Activated T-cell treated with anti-CD3 and anti-CD28 coated beads, Interleukin-2, amount 50 U/mL, for 4 hours (primary cell): ENCODE results near the gene FHOD3. TPM values are rescaled to one million over a fixed set of nuclear protein-coding genes. Genes with fewer than 3 reads are reported as not detected.
"Not testable (repeated sequence)": the region's sequence is repeated elsewhere in the genome, so short reads cannot be mapped to it uniquely, and the experiment has no call there.

Source experiments
- ATAC-seq, 2 donors: fragments of 200-7000 bp; cut with Tn5 transposase; one replicate each; pipeline ENCODE4 v1.10.0; 2021
- DNase-seq: peaks from one replicate; pipeline ENCODE4 v3.0.0-alpha.2; 2020
- H3K27me3 Mint-ChIP-seq: one replicate; pipeline ENCODE4 v1.8.0; 2021; ENCODE audit warnings: low read depth, mixed read lengths
- H3K36me3 Mint-ChIP-seq: one replicate; pipeline ENCODE4 v1.8.0; 2022; ENCODE audit warnings: mixed read lengths; ENCODE audit not compliant: insufficient read depth
- H3K4me1 Mint-ChIP-seq: one replicate; pipeline ENCODE4 v1.8.0; 2021; ENCODE audit warnings: low read depth, mixed read lengths
- H3K4me3 Mint-ChIP-seq: one replicate; pipeline ENCODE4 v1.8.0; 2021; ENCODE audit warnings: mild to moderate bottlenecking, moderate library complexity, mixed read lengths
- H3K9me3 Mint-ChIP-seq: one replicate; pipeline ENCODE4 v1.8.0; 2021; ENCODE audit warnings: mixed read lengths
- total RNA-seq, 3 donors: library from RNA; stranded (reverse); gene quantifications; one replicate each; pipeline ENCODE4 v1.2.1, GENCODE V29; 2021

The FHOD3 gene
- total RNA-seq, 3 donors from 2014 or later, result 0.13 TPM; not detected in 2

DNA sequence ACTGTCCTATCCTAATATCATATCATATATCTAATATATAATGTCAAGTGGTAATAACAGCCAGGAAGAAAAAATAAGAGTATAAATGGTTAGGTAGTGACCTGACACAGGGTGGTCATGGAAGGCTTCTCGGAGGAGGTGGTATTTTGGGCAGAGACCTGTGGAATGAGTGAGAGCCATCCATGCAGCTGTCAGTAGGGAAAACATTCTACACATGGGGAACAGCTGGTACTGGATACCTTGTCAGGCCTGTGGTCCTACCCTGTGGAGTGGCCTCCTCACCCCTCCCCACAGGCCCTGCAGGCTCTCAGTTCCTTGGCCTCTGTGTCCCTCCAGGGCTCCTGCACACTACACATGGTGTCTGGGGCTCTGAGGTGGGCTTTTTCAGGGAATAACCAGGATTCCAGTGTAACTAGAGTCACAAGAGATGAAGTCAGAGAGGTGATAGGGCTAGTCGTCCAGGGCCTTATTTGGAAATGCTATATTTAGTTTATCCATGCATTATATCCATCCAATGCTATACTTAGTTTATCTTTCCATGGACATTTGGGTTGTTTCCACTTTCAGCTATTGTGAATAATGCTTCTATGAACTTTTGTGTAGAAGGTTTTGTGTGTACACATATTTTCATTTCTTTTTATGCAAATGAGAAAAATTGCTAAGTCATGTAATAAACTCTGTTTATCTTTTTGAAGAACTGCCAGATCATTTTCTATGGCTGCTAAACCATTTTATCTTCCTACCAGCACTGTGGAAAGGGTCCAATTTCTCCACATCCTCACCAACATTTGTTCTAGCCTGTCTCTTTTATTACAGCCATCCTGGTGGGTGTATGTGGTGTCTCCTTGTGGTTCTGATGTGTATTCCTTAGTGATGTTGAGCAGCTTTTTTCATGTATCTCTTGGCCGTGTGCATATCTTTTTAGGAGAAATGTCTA, 455.7 kb downstream of the FHOD3 start:
- Mint-ChIP-seq H3K27me3 (peaks cover 1% of the 10 kb centered on the region), H3K36me3 (no peaks in the 10 kb centered on the region), H3K9me3 (no peaks in the 10 kb centered on the region), H3K4me1 (no peaks in the 10 kb centered on the region), H3K4me3 (no peak overlapping the region)
- DNase-seq (no peak), ATAC-seq (no peak)

DNA sequence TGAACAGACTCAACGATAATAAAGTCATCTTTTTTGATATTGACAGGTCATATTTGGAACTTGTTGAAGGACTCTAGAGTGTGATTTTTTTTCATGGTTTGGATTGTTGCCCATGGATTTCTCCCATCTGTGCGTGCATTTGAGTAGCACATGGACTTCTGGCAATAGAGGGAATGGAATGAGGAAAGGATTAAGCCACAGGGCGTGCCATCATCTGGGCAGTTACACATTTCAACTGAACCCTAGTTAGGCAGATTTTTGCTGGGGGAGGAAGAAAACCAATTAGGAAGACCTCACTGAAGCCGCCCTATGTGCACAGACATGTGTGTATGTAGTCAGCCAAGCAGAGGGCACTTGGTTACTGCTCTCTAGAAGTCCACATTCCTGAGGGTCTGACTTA, 458.7 kb downstream of the FHOD3 start:
- H3K4me1 Mint-ChIP-seq, result no peaks in the 10 kb centered on the region

DNA sequence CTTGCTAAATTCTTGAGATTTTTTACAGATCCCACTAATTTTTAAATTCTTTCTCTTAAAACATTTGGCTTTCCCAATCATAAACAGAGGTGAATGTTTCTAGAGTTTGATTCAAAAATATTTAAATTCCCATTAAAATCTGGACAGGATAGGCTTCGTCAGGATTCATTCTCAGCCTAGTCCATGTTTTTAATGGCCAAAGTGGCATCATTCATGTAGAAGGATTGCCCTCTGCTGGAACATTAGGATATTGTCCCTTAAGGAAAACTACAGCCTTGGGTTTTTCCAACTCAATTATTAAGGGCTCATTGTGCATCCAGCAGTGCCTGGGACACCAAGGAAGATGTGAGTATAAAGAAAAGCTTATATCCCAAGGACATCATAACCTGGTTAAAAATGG, 459.6 kb downstream of the FHOD3 start:
- H3K36me3 Mint-ChIP-seq, result no peaks in the 10 kb centered on the region
- ATAC-seq (no peak), DNase-seq (no peak)
- H3K9me3 Mint-ChIP-seq, result no peaks in the 10 kb centered on the region
- H3K4me1 Mint-ChIP-seq, result no peaks in the 10 kb centered on the region
- no peak overlapping the region for H3K4me3 Mint-ChIP-seq
- H3K27me3 Mint-ChIP-seq, result peaks cover 8% of the 10 kb centered on the region

More for the DNA sequence above, 458.7 kb downstream of the FHOD3 start:
- DNase-seq, result no peak
- no peak for ATAC-seq
- H3K36me3 Mint-ChIP-seq, result no peaks in the 10 kb centered on the region
- H3K9me3 Mint-ChIP-seq, result no peaks in the 10 kb centered on the region
- H3K4me3 Mint-ChIP-seq, result no peak overlapping the region
- H3K27me3 Mint-ChIP-seq, result peaks cover 5% of the 10 kb centered on the region

DNA sequence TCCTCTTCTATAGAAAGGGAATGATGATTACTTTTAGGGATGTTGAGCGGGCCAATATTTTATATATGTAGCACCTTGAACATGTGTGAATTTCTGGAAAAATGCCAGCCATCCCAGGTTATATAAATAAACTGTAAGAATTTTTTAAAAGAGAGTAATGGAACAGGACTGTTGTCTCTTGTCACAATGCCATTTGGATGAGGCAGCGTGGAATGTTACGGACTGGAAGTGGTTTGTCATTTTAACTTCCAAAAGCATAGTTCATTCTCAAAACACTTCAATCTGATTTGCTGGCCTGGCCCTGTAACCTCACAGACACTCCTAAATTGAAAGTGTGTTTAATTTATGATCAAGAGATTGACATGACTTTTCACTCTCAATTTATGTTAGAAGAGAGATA, 460.5 kb downstream of the FHOD3 start:
- peaks cover 9% of the 10 kb centered on the region for H3K27me3 Mint-ChIP-seq
- no peaks in the 10 kb centered on the region for H3K4me1 Mint-ChIP-seq
- H3K4me3 Mint-ChIP-seq, result no peak overlapping the region
- no peak for DNase-seq
- ATAC-seq, result no peak
- H3K9me3 Mint-ChIP-seq, result no peaks in the 10 kb centered on the region
- no peaks in the 10 kb centered on the region for H3K36me3 Mint-ChIP-seq

DNA sequence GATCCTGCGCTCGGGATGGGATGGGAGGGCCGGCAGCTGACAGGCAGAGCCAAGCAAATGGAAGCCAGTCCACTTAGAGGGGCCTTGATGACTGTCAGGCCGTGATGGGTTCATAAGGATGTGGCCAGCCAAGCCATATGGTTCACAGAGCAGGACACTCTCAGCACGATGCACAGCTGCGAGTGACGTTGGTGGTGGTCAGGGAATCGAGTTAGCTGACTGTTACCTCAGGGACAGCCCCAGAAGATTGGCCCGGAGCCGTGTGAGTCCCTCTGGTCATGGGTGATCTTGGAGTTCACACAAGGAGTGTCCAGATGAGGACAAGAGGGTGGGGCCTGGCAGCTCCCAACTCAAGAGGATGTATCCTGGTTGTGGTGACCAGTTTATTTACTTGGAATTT, 461.1 kb downstream of the FHOD3 start:
- ATAC-seq, result no peak
- no peak for DNase-seq
- Mint-ChIP-seq H3K27me3 (peaks cover 9% of the 10 kb centered on the region), H3K9me3 (no peaks in the 10 kb centered on the region), H3K4me1 (no peaks in the 10 kb centered on the region), H3K4me3 (no peak overlapping the region), H3K36me3 (no peaks in the 10 kb centered on the region)

DNA sequence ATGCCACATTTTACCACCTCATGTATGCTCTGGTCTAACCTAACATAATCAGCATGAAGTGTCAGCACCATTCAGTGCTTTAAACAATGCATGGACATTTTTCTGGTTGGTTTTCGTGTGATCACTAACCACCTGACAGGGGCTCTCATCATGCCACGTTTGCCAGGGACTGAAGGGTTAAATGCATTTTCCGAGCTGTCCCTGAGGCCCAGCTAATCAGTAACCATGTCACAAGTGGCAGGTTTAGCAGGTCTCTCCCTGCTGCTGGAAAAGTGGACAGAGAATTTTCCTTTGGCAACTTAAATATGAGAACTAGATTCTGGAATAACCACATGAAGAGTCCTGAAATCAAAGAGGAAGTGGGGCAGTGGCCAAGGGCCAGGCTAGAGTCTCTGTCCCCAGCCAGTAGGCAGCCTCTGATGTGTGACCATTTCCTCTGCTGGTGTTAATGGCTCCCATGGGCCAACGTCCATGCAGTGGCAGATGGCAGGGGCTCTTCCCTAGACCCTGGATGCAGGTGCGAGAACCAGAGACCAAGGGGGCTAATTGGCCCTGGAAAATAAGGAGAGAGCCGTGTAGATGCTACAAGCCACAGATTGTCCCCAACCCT, 461.8 kb downstream of the FHOD3 start:
- no peaks in the 10 kb centered on the region for H3K36me3 Mint-ChIP-seq
- no peak for ATAC-seq
- H3K4me3 Mint-ChIP-seq, result no peak overlapping the region
- no peak for DNase-seq
- H3K9me3 Mint-ChIP-seq, result no peaks in the 10 kb centered on the region
- H3K27me3 Mint-ChIP-seq, result peaks cover 9% of the 10 kb centered on the region
- no peaks in the 10 kb centered on the region for H3K4me1 Mint-ChIP-seq

DNA sequence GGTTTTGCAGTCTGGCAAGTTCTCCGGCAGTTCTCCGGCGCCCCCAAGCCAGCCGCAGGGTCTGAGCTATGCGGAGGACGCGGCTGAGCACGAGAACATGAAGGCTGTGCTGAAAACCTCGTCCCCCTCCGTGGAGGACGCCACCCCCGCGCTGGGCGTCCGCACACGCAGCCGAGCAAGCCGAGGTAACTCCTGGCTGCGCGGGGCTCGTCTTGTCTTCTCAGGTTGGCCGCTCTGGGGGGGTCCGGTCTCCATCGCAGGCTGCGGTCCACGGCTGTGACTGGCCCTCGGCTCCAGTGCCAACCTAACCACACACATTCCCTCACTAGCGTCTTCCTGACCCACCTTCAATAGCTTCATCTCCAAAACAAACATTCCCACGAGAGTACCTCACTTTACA, 463.1 kb downstream of the FHOD3 start:
- H3K4me1 Mint-ChIP-seq, result no peaks in the 10 kb centered on the region
- ATAC-seq, result no peak
- DNase-seq, result no peak
- no peaks in the 10 kb centered on the region for H3K9me3 Mint-ChIP-seq
- H3K4me3 Mint-ChIP-seq, result no peak overlapping the region
- no peaks in the 10 kb centered on the region for H3K36me3 Mint-ChIP-seq
- H3K27me3 Mint-ChIP-seq, result peaks cover 9% of the 10 kb centered on the region

DNA sequence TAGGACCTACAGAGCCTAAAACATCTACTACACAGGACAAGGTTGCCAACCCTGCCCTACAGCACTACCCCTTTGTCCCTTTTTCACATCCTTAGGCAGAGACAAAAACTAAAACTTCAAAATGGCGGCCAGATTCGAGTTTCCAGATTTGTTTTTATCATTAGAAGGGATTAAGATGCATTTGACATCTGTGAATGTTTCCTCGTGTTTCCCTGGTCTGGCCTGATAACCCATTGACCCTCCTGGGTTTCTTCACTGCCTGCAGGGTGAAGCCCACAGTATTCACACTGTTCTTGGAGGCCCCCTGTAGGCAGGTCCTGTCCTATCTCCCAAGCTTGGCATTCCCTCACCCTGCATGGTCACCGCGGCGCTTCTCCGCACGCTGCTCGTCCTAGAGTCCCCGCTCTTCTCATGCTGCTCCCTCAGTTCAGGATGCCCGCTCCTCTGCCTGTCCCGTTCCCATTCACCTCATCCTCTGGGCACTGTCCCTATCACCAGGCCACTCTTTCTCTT, 463.7 kb downstream of the FHOD3 start:
- ATAC-seq (no peak), DNase-seq (no peak)
- Mint-ChIP-seq H3K27me3 (peaks cover 9% of the 10 kb centered on the region), H3K9me3 (no peaks in the 10 kb centered on the region), H3K36me3 (no peaks in the 10 kb centered on the region), H3K4me1 (no peaks in the 10 kb centered on the region), H3K4me3 (no peak overlapping the region)

DNA sequence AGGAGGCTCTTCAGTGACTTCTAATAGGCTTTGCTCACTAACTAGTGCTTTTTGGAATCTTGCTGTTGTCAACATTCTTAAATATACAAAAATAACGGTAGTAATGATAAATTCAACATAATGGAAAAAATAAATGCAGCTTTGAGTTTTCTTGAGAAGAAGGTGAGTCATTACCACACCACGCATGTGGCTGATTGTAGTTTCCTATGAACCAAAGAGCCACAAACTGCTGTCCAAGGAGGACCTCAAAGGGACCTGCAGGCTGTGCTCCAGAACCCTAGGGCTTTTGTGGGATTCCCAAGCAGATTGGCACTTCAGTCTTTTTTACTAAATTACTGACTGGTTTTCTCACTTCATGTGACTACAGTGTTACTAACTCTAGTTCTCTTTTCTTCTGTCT, 464.6 kb downstream of the FHOD3 start:
- Mint-ChIP-seq H3K4me1 (no peaks in the 10 kb centered on the region), H3K9me3 (no peaks in the 10 kb centered on the region), H3K27me3 (peaks cover 9% of the 10 kb centered on the region), H3K36me3 (no peaks in the 10 kb centered on the region), H3K4me3 (no peak overlapping the region)
- DNase-seq (no peak), ATAC-seq (no peak)

DNA sequence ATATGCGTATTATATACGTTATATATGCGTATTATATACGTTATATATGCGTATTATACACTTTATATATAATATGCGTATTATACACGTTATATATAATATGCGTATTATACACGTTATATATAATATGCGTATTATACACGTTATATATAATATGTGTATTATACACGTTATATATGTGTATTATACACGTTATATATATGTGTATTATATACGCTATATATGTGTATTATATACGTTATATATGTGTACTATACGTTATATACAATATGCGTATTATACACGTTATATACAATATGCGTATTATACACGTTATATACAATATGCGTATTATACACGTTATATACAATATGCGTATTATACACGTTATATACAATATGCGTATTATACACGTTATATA, 465.5 kb downstream of the FHOD3 start:
- ATAC-seq, H3K36me3 Mint-ChIP-seq, H3K27me3 Mint-ChIP-seq, H3K4me3 Mint-ChIP-seq, H3K9me3 Mint-ChIP-seq, DNase-seq, H3K4me1 Mint-ChIP-seq: not testable (repeated sequence)

DNA sequence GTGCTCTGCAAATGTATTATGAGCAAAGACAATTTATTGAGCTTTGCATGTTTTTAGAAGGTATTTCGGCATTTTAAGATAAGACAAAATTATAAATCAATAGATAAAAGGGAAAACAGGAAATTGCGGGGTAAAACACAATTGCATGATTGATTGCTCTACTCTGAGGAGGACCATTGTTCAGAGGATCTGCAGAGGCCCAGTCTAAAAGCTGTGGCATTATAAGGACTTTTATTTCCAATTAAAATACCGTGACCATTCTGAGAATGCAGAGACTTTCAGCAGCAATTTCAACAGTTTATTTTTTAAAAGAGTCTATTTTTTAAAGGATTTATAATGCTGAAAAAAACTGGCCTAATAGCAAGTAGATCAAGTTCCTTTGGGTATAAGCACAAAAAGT, 469.3 kb downstream of the FHOD3 start:
- Mint-ChIP-seq H3K27me3 (peaks cover 2% of the 10 kb centered on the region), H3K4me1 (peaks cover 6% of the 10 kb centered on the region), H3K4me3 (no peak overlapping the region), H3K9me3 (no peaks in the 10 kb centered on the region), H3K36me3 (no peaks in the 10 kb centered on the region)
- ATAC-seq (no peak), DNase-seq (no peak)

DNA sequence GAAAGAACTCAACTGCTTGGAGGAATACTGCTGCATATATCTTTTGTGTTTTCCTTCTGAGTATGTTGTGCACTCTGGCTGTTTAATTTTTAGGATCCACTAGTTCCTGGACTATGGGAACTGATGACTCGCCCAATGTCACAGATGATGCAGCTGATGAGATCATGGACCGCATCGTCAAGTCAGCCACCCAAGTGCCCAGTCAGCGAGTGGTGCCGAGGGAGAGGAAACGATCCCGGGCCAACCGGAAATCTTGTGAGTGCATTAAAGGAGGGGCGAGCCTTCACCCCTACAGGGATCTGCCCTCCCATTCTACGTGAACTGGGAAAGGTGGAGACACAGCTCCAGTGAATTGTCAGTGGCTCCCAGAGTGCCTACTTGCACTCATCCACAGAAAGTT, 471.7 kb downstream of the FHOD3 start:
- ATAC-seq, result no peak
- DNase-seq, result no peak
- no peaks in the 10 kb centered on the region for H3K27me3 Mint-ChIP-seq
- H3K9me3 Mint-ChIP-seq, result no peaks in the 10 kb centered on the region
- no peaks in the 10 kb centered on the region for H3K36me3 Mint-ChIP-seq
- H3K4me1 Mint-ChIP-seq, result peaks cover 8% of the 10 kb centered on the region
- H3K4me3 Mint-ChIP-seq, result no peak overlapping the region

DNA sequence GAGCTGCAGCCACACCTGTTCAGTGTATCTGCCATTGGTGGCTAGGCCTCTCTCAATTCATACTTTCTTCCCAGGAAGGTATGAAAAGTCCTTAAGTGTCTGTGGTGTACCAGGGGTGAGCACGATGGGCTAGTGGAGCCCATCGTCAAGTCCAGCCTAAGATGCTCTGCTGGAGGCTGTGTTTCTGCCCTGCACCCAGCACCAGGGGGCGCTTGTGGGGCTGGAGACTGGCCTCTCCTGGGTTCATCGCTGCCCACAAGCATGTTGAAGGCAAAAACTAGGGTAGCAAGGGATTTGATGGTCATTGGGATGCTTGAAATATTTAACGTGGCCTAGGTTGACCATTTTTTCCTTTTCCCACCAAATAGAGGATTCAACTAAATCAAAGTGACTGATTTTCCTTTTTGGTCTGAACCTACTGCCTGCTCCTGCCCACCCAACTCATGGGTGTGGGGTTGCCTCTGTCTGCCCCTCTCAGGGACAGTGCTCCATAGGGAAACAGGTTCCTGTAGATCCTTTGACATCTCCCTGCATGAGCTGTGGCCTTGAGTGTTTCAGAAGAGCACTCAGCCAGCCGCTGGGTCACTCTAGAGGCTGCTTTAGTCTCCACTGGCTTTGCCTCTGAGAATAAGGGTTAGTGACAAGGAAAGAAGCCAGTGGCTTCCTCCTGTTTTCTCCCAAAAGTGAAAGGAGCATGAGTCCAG, 472.2 kb downstream of the FHOD3 start:
- Mint-ChIP-seq H3K9me3 (no peaks in the 10 kb centered on the region), H3K27me3 (no peaks in the 10 kb centered on the region), H3K36me3 (no peaks in the 10 kb centered on the region), H3K4me3 (no peak overlapping the region), H3K4me1 (peaks cover 8% of the 10 kb centered on the region)
- DNase-seq, result no peak
- no peak for ATAC-seq

DNA sequence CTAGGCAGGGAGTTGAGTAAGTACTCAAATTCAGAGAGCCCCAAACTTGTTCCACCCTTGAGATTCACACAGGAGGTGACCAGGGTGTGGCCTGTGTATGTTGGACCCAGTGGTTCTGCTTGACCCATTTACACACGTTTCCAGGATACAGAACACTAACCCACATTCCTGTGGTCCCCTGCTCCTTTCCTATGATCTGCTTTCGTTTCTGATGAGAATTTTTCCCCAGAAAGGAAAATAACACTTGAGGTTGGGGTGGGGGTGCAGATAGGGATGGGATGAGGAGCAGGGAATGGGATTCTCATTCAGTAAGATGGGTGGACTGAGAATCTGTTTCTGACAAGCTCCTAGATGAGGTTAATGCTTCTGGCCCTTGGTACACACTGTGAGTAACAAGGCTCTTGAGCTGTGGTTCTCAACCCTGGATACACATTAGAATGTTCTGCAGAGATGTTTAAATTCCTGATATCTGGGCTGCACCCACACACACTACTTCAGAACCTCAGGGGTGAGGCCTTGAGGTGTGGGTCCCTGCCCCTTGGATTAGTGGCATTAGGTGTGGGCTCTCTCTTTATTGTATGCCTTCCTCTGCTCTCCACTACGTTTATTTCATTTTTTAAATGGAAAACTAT, 472.9 kb downstream of the FHOD3 start:
- H3K9me3 Mint-ChIP-seq, result no peaks in the 10 kb centered on the region
- ATAC-seq (no peak), DNase-seq (no peak)
- H3K4me3 Mint-ChIP-seq, result no peak overlapping the region
- no peaks in the 10 kb centered on the region for H3K27me3 Mint-ChIP-seq
- no peaks in the 10 kb centered on the region for H3K36me3 Mint-ChIP-seq
- H3K4me1 Mint-ChIP-seq, result peaks cover 8% of the 10 kb centered on the region
